ENCODE measurements around the gene ZFP36L2. TPM values are rescaled to one million over a fixed set of nuclear protein-coding genes. Genes with fewer than 3 reads are reported as not detected.

Gene ZFP36L2
- total and polyA plus RNA-seq, 10 of the 15 experiments (the other 5 are each of a cell fraction or from before 2014, with no cell fraction given): 4.3 to 64.9 (median 19.5) TPM

DNA sequence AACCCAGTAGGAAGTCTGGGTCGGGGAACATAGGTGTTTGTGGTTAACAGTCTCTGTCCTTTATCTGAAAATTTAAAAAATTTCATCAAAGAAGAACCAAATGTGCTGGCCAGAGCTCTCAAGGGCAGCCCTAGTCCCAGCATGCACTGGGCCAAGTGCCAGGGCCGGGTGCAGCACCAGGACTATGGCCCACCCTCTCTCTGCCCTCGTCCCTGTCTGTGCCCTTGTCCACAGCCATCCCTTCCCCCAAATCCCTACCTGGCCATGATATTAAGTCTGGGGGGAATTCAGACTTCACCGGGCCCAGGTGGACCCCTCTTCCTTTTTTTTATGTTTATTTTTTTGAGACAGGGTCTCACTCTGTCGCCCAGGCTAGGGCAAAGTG is 14.4 kb upstream of the ZFP36L2 start:
- H3K27me3 ChIP-seq (replicated peaks in 1 of 2; ENCODE audit: control insufficient read depth in 2 of 2, insufficient read depth in 2 of 2, low read length in 1 of 2): no peaks in the 10 kb centered on the region

More for the DNA sequence above, 14.4 kb upstream of the ZFP36L2 start:
- RAD21 ChIA-PET (ENCODE audit: unreplicated experiment): interaction anchor here (0.5 to 3.2 kb wide), 16 partner anchors 12 to 381 kb away, joined by 3 to 19 read pairs (median 3); partner anchors contain the start of gene ZFP36L2
- H3K4me2 ChIP-seq (ENCODE audit: control insufficient read depth, insufficient read depth): peak overlapping the region; percentile 71
- ATAC-seq (peak; percentile 34), FAIRE-seq (no peak), DNase-seq (ENCODE audit: low read depth, low spot score) (no peak)
- in situ Hi-C loops (cut with MboI) (no loop called here), intact Hi-C loops (cut with micrococcal nuclease; ENCODE audit: unreplicated experiment) (no loop called here)
- peak overlapping the region; percentile 70 for H3K27ac ChIP-seq (ENCODE audit: control insufficient read depth, insufficient read depth)
- no TSS peak for BruUV-seq (replicated peaks)
- H3K9ac ChIP-seq (ENCODE audit: control insufficient read depth, insufficient read depth, low read length): no peak overlapping the region
- 70% methylated on average over 5 of the region's 5 CpGs for whole genome bisulfite sequencing (ENCODE audit: insufficient coverage, insufficient replicate concordance, low lambda C conversion rate, missing lambda C conversion rate)
- POLR2A ChIA-PET: interaction anchor here (1.0 kb wide), 2 partner anchors 17 to 53 kb away, joined by 3 to 4 read pairs; no protein-coding TSS in a partner anchor
- no peaks in the 10 kb centered on the region for H4K20me1 ChIP-seq (ENCODE audit: control insufficient read depth, insufficient read depth)
- peaks cover 17% of the 10 kb centered on the region for H3K4me1 ChIP-seq (ENCODE audit: control insufficient read depth, insufficient read depth, low read length)
- no peaks in the 10 kb centered on the region; a peak in 2 of 4 replicates for H3K36me3 ChIP-seq (ENCODE audit: control insufficient read depth in 2 of 2, insufficient read depth in 2 of 2, low read length in 1 of 2)
- H3K9me3 ChIP-seq (replicated peaks; ENCODE audit: control insufficient read depth, insufficient read depth, low read length): no peaks in the 10 kb centered on the region
- CTCF ChIA-PET: interaction anchor here (0.6 to 6.4 kb wide), 14 partner anchors 11 to 319 kb away, joined by 3 to 43 read pairs (median 3); no protein-coding TSS in a partner anchor
- H3K4me3 ChIP-seq: no peak overlapping the region
- SMC1A ChIA-PET (ENCODE audit: uncharacterized antibody, unreplicated experiment): interaction anchor here (0.6 to 3.9 kb wide), 15 partner anchors 12 to 296 kb away, joined by 3 to 29 read pairs (median 4); no protein-coding TSS in a partner anchor
- peak overlapping the region; percentile 66; the same call in 1 of the 2 replicates for H2AFZ ChIP-seq (ENCODE audit: control insufficient read depth, low read depth, low read length)
- TF ChIP-seq CREB1 (IDR thresholded peaks at IDR 0.05; ENCODE audit: low read depth): no peak
- no peak for TF ChIP-seq ZBTB40 (IDR thresholded peaks at IDR 0.05; ENCODE audit: borderline replicate concordance)
- TF ChIP-seq ASH2L (IDR thresholded peaks at IDR 0.05; ENCODE audit: borderline replicate concordance, low read depth): no peak
- no peak for TF ChIP-seq ATF7 (IDR thresholded peaks at IDR 0.05; ENCODE audit: low read depth)
- no peak for TF ChIP-seq MLLT1 (IDR thresholded peaks at IDR 0.05)
- TF ChIP-seq PML (IDR thresholded peaks at IDR 0.05; ENCODE audit: low read length): no peak
- TF ChIP-seq BCL11A (IDR thresholded peaks at IDR 0.05; ENCODE audit: low read depth, low read length): no peak
- no peak for TF ChIP-seq ATF3 (IDR thresholded peaks at IDR 0.05; ENCODE audit: borderline replicate concordance, extremely low read depth, low read depth, low read length)
- no peaks in the 10 kb centered on the region for H3K79me2 ChIP-seq (ENCODE audit: control insufficient read depth, insufficient read depth, low read length)
